Smooth muscle cell of the umbilical artery (primary cell): ENCODE measurements around the gene A2ML1. TPM values are rescaled to one million over a fixed set of nuclear protein-coding genes. Genes with fewer than 3 reads are reported as not detected.

Experiments used
- total RNA-seq: library from RNA; depleted of rRNA; stranded (reverse); fragments of >200 nt; gene quantifications from 2 replicates; pipeline ENCODE4 v1.2.3, GENCODE V29; 2014

A2ML1 gene
- total RNA-seq = not detected in 2 replicates

GRCh38 chr12:8822298-8822697, at the start of gene A2ML1:
Gene A2ML1 (plus strand): TSS chr12:8822621. CDS start chr12:8822652, 31 bp downstream.

DNA sequence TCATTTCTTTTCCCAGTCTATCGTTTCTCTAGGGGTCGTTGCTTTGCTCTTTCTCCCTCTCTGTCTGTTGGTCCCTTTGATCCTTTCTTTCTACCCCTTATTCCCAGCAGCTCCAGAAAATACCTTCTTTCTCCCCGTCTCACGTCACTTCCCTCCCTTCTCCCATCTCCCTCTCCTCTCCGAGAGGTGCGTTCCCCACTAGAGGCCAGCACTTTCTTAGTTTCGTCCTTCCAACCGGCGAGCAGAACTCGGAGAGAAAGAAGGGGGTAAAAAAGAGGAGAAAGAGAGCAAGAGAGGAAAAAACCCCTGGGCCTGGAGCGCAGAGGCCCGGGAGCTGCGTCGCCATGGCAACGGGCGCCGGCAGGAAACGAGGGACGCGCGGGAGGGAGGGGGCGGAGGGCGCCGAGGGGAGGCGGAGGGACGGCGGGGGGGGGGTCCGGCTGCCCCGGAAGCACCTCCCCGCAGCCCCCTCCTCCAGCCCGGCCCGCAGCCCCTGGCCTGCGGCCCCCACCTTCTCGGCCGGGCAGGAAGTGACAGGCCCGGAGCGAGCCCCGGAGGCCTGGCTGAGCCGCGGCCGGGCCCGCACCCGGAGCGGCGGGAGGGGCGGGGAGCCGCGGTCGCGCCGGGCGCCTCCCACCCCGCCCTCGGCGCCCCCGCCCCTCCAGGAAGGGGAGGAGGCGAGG, 91.8 kb downstream of the A2ML1 start, which contains the start of gene PHC1:
Gene PHC1 (plus strand): TSS at position 477 of the 683 bp plus-strand sequence. CDS start 3,169 bp downstream, outside the sequence.

Other genes starting within 250 kb of the A2ML1 start
- not detected in 2 replicates for gene AICDA, start 209.8 kb upstream of the A2ML1 start, total RNA-seq
- gene MFAP5, start 159.8 kb upstream of the A2ML1 start, total RNA-seq = 5.3 and 57.4 TPM in 2 replicates
- gene RIMKLB, start 124.6 kb upstream of the A2ML1 start, total RNA-seq = 30.6 and 34.2 TPM in 2 replicates
- 12.2 and 35.1 TPM in 2 replicates for gene PHC1, start 91.9 kb downstream of the A2ML1 start, total RNA-seq
- 188 and 198 TPM in 2 replicates for gene M6PR, start 127.0 kb downstream of the A2ML1 start, total RNA-seq
- 0.30 and 1.1 TPM in 2 replicates for gene KLRG1, start 166.9 kb downstream of the A2ML1 start, total RNA-seq